Subcutaneous adipose tissue (tissue), 4 donors: Measurements from ENCODE around the gene FARP1. TPM values are rescaled to one million over a fixed set of nuclear protein-coding genes. Genes with fewer than 3 reads are reported as not detected.

Experiments used
- total RNA-seq, 4 donors: library from RNA; depleted of rRNA; stranded (reverse); fragments of >200 nt; gene quantifications; one replicate each; pipeline ENCODE4 v1.1.0, GENCODE V29; 2016
- TF ChIP-seq, protein P1 (sequence below): fragments of 450-650 bp; IDR thresholded peaks from one replicate; pipeline ENCODE4 v1.5.1; 2016; ENCODE audit warnings: low read depth, mild to moderate bottlenecking, control low read depth, antibody characterized with exemption, moderate library complexity

Gene FARP1
- total RNA-seq, 4 donors from 2014 or later: 24.9 to 39.9 (median 28.8) TPM

DNA sequence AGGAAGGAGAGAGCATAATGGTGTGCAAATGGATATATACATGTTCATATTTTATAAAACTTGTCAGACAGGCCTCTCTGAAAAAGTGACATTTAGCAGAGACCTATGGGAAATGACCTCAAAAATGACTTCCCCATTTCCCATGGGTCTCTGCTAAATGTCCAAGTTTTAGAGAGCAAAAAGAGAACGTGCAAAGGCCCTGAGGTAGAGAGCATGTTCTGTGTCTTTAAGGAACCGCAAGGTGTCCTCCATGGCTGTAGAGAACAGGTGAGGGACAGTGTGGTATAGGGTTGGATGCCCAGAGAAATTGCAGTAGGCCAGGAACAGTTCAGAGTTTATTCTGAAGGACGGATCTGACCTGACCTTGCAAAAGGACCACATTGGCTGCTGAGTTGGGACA, 147.4 kb downstream of the FARP1 start:
- TF ChIP-seq, protein P1, sequence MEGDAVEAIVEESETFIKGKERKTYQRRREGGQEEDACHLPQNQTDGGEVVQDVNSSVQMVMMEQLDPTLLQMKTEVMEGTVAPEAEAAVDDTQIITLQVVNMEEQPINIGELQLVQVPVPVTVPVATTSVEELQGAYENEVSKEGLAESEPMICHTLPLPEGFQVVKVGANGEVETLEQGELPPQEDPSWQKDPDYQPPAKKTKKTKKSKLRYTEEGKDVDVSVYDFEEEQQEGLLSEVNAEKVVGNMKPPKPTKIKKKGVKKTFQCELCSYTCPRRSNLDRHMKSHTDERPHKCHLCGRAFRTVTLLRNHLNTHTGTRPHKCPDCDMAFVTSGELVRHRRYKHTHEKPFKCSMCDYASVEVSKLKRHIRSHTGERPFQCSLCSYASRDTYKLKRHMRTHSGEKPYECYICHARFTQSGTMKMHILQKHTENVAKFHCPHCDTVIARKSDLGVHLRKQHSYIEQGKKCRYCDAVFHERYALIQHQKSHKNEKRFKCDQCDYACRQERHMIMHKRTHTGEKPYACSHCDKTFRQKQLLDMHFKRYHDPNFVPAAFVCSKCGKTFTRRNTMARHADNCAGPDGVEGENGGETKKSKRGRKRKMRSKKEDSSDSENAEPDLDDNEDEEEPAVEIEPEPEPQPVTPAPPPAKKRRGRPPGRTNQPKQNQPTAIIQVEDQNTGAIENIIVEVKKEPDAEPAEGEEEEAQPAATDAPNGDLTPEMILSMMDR: no peak

DNA sequence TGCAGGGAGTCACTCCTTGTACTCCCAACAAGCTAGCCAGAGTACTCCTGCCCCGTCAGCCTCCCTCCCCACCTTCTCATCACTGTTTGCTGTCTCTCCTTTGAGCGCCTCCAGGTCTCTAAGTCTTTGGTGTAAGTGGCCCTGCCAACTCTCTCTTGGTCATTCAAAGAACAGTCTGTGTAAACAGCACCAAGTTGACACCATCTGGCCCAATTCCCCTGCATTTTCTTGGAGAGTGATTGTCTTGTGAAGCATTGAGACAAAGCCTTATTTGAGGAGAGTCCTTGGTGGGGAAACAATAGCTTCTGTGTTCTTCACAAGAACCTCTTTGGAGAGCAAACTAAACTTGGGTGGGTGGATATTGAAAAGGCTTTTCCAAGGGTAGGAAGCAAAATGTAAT, 148.8 kb downstream of the FARP1 start:
- TF ChIP-seq, protein P1: no peak

DNA sequence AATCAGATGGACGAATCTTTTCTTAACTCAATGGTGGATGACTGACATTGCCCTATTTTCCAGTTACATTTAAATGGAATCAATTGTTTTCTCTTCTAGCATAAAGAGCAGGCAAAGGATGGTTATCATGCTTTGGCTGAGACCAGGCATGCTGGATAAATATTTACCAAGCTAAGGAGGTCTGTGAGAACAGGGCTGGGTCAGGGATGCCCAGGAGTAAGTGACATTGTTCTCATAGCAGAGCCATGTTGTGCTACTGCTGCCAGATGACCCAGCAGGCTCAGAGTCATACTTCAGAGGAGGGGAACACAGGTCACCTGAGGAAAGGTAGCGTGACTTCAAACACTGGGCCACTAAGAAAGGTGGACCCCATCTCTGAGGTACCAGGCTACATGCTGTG, 150.2 kb downstream of the FARP1 start:
- TF ChIP-seq, protein P1: no peak

DNA sequence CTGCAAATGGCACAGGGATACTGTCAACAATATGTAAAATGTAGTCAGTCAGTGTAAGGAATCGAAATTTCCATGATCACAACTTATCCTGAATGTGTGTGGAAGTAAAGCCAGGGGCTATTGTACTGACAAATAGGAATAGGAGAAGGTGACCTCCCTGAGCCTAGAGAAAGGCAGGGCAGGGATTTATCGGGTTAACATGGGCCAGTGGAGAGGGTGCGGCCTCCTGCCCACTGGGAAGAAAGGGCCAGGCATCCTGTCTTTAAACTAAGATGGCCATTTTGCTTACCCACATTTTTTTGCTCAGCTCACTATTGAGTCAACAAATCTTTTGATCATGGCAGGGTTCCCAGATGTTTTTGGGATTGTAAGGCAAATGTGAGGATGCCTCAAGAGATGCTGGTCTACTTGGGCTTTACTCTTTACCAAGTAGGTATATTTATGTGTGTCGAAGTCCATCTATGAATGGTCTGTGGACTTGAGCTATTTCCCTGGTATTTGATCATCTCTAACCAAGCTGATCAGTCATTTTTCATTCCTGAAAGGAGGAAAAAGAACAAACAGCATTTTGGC, 150.8 kb downstream of the FARP1 start:
- TF ChIP-seq, protein P1: no peak

DNA sequence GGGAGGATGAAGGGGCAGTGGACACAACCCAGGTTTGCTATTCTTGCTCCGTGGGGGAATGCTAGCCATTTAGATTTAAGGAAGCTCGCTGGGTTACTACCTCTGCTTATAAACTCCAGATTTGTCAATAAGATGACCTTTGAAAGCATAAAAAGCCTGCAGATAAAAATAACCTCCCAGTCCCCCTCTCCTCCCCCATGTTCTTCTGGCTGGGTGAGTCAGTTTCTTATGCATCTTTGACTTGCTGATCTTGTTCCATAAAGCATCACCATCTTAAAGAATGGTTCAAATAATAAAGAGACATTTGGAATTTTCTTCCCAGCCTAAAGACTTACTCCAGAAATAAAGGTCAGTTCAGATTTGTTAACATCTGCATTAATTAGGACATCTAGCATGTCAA, 152.5 kb downstream of the FARP1 start:
- TF ChIP-seq, protein P1: no peak

DNA sequence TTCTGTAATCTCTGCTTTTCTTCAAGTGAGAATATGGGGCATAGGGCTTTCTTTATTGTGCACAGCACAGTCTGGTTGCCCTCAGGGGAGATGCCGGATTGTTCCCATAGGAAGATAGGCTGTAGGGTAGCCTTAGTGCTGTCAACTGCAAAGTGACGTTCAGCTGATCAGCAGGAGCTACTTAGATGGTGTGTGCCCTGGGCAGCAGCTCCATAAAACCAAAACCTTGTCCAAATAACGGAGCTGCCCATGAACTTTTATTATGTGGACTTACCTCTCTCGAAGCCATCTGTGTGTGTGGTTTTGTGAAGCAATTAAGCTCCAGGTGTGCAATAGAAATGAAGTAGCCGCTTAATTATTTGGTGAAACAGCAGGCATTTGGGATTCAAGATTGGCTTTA, 154.2 kb downstream of the FARP1 start:
- TF ChIP-seq, protein P1: no peak

DNA sequence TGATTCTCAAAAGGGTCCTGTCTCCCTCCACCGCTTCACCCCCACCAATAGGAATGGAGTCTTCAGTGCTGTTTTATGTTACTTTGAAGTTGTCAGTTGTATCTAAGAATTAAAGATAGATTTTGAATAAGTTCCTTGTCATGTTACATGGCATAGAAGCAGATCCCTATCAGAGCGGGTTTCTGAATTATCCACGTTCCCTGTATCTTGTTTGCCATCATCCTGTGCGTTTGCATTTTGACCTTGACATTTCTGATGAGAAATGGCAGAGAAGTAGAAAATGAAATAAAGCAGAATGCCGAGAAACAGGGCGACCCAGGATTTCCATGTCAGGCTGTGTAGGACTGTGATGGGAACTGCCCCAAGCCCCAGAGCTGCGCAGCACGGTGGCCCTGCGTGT, 154.9 kb downstream of the FARP1 start:
- TF ChIP-seq, protein P1: no peak
